Choroid plexus epithelial cell (primary cell): ENCODE data around the gene PRKAA2.

Experiments used
- DNase-seq: peaks from one replicate; pipeline ENCODE4 v3.0.0-alpha.2; 2010; ENCODE audit warnings: low read depth
- H3K4me3 ChIP-seq: 2 replicates; pipeline ENCODE4 v1.5.1; 2011; ENCODE audit warnings: low read depth, mild to moderate bottlenecking, control low read depth, low read length, moderate library complexity
- CTCF ChIP-seq: conservative IDR thresholded peaks from 2 replicates; pipeline ENCODE4 v1.5.1; 2011; ENCODE audit warnings: low read depth, mild to moderate bottlenecking, control low read depth, inconsistent platforms, low read length, moderate library complexity

Gene PRKAA2

GRCh38 chr1:56655991-56656613 is 11.0 kb downstream of the PRKAA2 start:
- TF ChIP-seq CTCF = no peak
- no peak for DNase-seq

GRCh38 chr1:56658254-56658653 is 13.1 kb downstream of the PRKAA2 start:
- no peak overlapping the region for H3K4me3 ChIP-seq
- DNase-seq = no peak
- no peak for TF ChIP-seq CTCF

More at GRCh38 chr1:56655991-56656613, 11.0 kb downstream of the PRKAA2 start:
- no peak overlapping the region for H3K4me3 ChIP-seq

- TF ChIP-seq CTCF = no peak
- no peak overlapping the region for H3K4me3 ChIP-seq
- no peak for DNase-seq
Observed at GRCh38 chr1:56660293-56660692, 15.2 kb downstream of the PRKAA2 start.

GRCh38 chr1:56663846-56664245 is 18.7 kb downstream of the PRKAA2 start:
- no peak for DNase-seq
- no peak for TF ChIP-seq CTCF
- H3K4me3 ChIP-seq = no peak overlapping the region

- no peak for TF ChIP-seq CTCF
- no peak for DNase-seq
Observed at GRCh38 chr1:56665384-56665783, 20.3 kb downstream of the PRKAA2 start.

GRCh38 chr1:56666112-56666608 is 21.0 kb downstream of the PRKAA2 start:
- H3K4me3 ChIP-seq = no peak overlapping the region
- no peak for TF ChIP-seq CTCF
- DNase-seq = no peak

More at GRCh38 chr1:56665384-56665783, 20.3 kb downstream of the PRKAA2 start:
- no peak overlapping the region for H3K4me3 ChIP-seq

GRCh38 chr1:56670350-56670749 is 25.2 kb downstream of the PRKAA2 start:
- no peak for DNase-seq
- H3K4me3 ChIP-seq = no peak overlapping the region
- TF ChIP-seq CTCF = no peak
